B cell (primary cell): Measurements from ENCODE around the gene MTCL1. TPM values are rescaled to one million over a fixed set of nuclear protein-coding genes. Genes with fewer than 3 reads are reported as not detected.

Experiments
- ATAC-seq: fragments of 200-7000 bp; cut with Tn5 transposase; one replicate; pipeline ENCODE4 v1.10.0; 2021; ENCODE audit warnings: low read depth, mild to moderate bottlenecking, moderate number of reproducible peaks, moderate library complexity
- CTCF ChIA-PET: fragments of 350-600 bp; sonication (Branson Sonifier 250); formaldehyde crosslinking; loops from one replicate; lab custom pipeline; 2021; ENCODE audit warnings: antibody characterized with exemption, inconsistent platforms; lab: Charles Lee
- POLR2A ChIA-PET: fragments of 350-600 bp; sonication (Branson Sonifier 250); formaldehyde crosslinking; loops from one replicate; lab custom pipeline; 2021; ENCODE audit warnings: antibody characterized with exemption; lab: Charles Lee
- DNase-seq: peaks from one replicate; pipeline ENCODE4 v3.0.0; 2013
- H2AFZ ChIP-seq: 2 replicates; pipeline ENCODE4 v1.6.1; 2012; ENCODE audit warnings: mild to moderate bottlenecking, low read depth, low read length; ENCODE audit not compliant: insufficient read depth, poor library complexity, severe bottlenecking
- H3K27ac ChIP-seq, 2 donors: 1 replicate in 1 of 2; 2 replicates in 1 of 2; pipeline ENCODE4 v1.5.1; 2012 to 2013; ENCODE audit warnings: low read length in 2 of 2, mild to moderate bottlenecking in 2 of 2, moderate library complexity in 1 of 2
- H3K27me3 ChIP-seq, 4 experiments: fragments of 200-600 bp in 1 of 4; sonication (generic) in 1 of 4; replicated peaks in 1 of 4; 1 replicate in 2 of 4; 2 replicates in 2 of 4; pipeline versions ENCODE4 v1.6.1 to v1.7.0; 2013 to 2016; ENCODE audit warnings: low read length in 3 of 4, mild to moderate bottlenecking in 2 of 4, mixed read lengths in 1 of 4, moderate library complexity in 1 of 4; ENCODE audit not compliant: insufficient read depth in 4 of 4, control insufficient read depth in 3 of 4; ENCODE audit errors: control extremely low read depth in 1 of 4
- H3K36me3 ChIP-seq, 2 experiments: replicated peaks in 1 of 2; 1 replicate in 1 of 2; 2 replicates in 1 of 2; pipeline versions ENCODE4 v1.6.1 to v1.7.1; 2013; ENCODE audit warnings: low read length in 1 of 2; ENCODE audit not compliant: insufficient read depth in 2 of 2, control insufficient read depth in 1 of 2; ENCODE audit errors: control extremely low read depth in 1 of 2, extremely low read depth in 1 of 2
- H3K4me1 ChIP-seq, 2 donors: fragments of 200-600 bp in 1 of 2; sonication (generic) in 1 of 2; 1 replicate in 1 of 2; 2 replicates in 1 of 2; pipeline versions ENCODE4 v1.5.1 to v1.6.1; 2013 to 2017; ENCODE audit warnings: low read length in 2 of 2; ENCODE audit not compliant: control insufficient read depth in 2 of 2, insufficient read depth in 2 of 2
- H3K4me2 ChIP-seq: replicated peaks from 2 replicates; pipeline ENCODE3; 2012; ENCODE audit warnings: mild to moderate bottlenecking, low read depth, low read length; ENCODE audit not compliant: poor library complexity, severe bottlenecking
- H3K4me3 ChIP-seq, 5 experiments: fragments of 200-600 bp in 1 of 5; sonication (generic) in 1 of 5; 1 replicate in 3 of 5; 2 replicates in 2 of 5; pipeline versions ENCODE4 v1.5.1 to v1.7.0; 2011 to 2016; ENCODE audit warnings: low read length in 4 of 5, mild to moderate bottlenecking in 4 of 5, low read depth in 2 of 5, control low read depth in 1 of 5, moderate library complexity in 1 of 5; ENCODE audit not compliant: insufficient read depth in 1 of 5; ENCODE audit errors: control extremely low read depth in 1 of 5, extremely low read depth in 1 of 5
- H3K79me2 ChIP-seq: fragments of 200-600 bp; sonication (generic); one replicate; pipeline ENCODE4 v1.6.0; 2016; ENCODE audit warnings: low read length; ENCODE audit not compliant: control insufficient read depth, insufficient read depth
- H3K9ac ChIP-seq: fragments of 200-600 bp; sonication (generic); 2 replicates; pipeline ENCODE4 v1.6.1; 2017; ENCODE audit warnings: mild to moderate bottlenecking, low read length, moderate library complexity
- H3K9me3 ChIP-seq, 3 donors: one replicate each; pipeline versions ENCODE4 v1.6.1 to v1.7.1; 2013; ENCODE audit warnings: low read length in 2 of 3; ENCODE audit not compliant: control insufficient read depth in 2 of 3, insufficient read depth in 1 of 3; ENCODE audit errors: control extremely low read depth in 1 of 3
- H4K20me1 ChIP-seq: 2 replicates; pipeline ENCODE4 v1.6.0; 2012; ENCODE audit warnings: mild to moderate bottlenecking, low read length; ENCODE audit not compliant: insufficient read depth, control insufficient read depth, poor library complexity, severe bottlenecking
- H3K27ac Mint-ChIP-seq: one replicate; pipeline ENCODE4 v1.8.0; 2021; ENCODE audit warnings: mixed read lengths
- H3K27me3 Mint-ChIP-seq: one replicate; pipeline ENCODE4 v1.8.0; 2021; ENCODE audit warnings: mixed read lengths
- H3K4me1 Mint-ChIP-seq: one replicate; pipeline ENCODE4 v1.8.0; 2021; ENCODE audit warnings: mixed read lengths
- H3K4me3 Mint-ChIP-seq: one replicate; pipeline ENCODE4 v1.8.0; 2021; ENCODE audit warnings: mixed read lengths
- H3K9me3 Mint-ChIP-seq: one replicate; pipeline ENCODE4 v1.8.0; 2022; ENCODE audit warnings: mixed read lengths; ENCODE audit not compliant: insufficient read depth
- EZH2 ChIP-seq: IDR thresholded peaks from 2 replicates; pipeline ENCODE4 v1.6.1; 2012; ENCODE audit warnings: borderline replicate concordance, low read depth, mild to moderate bottlenecking, moderate library complexity, low read length; ENCODE audit not compliant: insufficient read depth, poor library complexity, severe bottlenecking
- WGBS: methylation state at CpG from one replicate; pipeline ENCODE4 v1.1.5; 2013; ENCODE audit warnings: missing lambda C conversion rate; ENCODE audit not compliant: insufficient coverage; 5-methylcytosine and 5-hydroxymethylcytosine counted together
- intact Hi-C: fragments of 100-400 bp; cut with micrococcal nuclease; formaldehyde crosslinking; loops from one replicate; pipeline ENCODE4 v1.10.0; 2022
- polyA plus RNA-seq: library from polyadenylated mRNA; depleted of rRNA; stranded (reverse); fragments of >200 nt; gene quantifications from 2 replicates; pipeline ENCODE4 v1.2.3, GENCODE V29; 2012
- total RNA-seq, 2 donors: library from RNA; stranded (reverse); fragments of 120-200 nt in 1 of 2; gene quantifications; 1 replicate in 1 of 2; 2 replicates in 1 of 2; pipeline versions ENCODE4 v1.2.3 to v1.2.4, GENCODE V29; 2013 to 2022
- TF ChIP-seq, protein P1 (sequence below): fragments of 200-600 bp; IDR thresholded peaks from one replicate; pipeline ENCODE4 v1.8.0; 2022; ENCODE audit warnings: antibody characterized with exemption, mild to moderate bottlenecking

Gene MTCL1
- total and polyA plus RNA-seq, 2 donors (not counting 1 experiment from before 2014, with no cell fraction given), result 2.7 to 5.8 TPM

DNA sequence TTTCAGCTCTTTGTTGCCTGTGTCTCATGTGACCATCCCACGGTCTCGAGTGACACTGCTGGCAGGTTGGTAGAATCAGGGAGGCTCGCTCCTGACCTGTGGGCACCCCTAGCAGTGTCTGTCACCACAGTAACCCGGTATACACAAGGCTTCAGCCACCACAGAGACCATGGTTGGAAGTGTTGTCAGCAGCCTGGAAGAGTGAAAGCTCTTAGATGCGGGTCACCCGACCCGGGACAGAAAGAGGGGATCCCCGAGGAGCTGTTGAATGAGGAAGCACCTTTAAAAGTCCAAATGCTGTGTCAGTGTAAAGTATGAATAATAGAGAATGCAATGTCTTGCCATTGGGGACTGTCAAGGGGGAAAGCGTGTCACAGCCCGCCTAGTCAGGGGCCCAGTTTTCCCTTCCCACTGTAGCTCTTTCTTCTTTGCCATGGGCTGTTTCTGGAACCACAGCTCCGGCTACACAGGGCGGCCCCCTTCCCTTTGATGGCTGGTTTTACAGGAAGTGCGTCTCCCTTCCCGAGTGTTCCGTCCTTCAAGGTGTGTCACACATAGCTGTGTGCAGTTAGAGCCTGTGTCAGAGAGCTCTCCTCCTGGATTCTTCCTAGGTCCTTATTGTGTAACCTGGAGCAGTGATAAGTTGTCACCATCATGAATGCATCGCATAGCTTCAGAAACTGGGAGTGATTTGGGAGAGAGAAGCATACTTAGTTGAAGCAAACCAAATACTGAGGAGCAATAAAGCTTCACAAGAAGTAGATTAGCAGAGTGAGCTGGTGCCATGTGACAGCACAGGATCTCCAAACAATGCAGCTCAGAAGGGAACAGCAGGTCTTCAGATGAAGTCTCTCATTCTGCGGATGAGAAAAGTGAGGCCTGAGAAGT is 81.4 kb downstream of the MTCL1 start:
- 42% methylated on average over 13 of the region's 17 CpGs for WGBS
- H3K4me3 ChIP-seq, result peak overlapping the region in 3 of 5 experiments; percentile 2 to 16 (median 3)
- H3K36me3 ChIP-seq, result no peaks in the 10 kb centered on the region
- ATAC-seq, result peak; percentile 53
- H3K27ac ChIP-seq, result no peak overlapping the region
- ChIA-PET CTCF (interaction anchor here (0.6 to 2.4 kb wide), 9 partner anchors 9 to 202 kb away, joined by 3 to 12 read pairs (median 4); no protein-coding TSS in a partner anchor), POLR2A (no interaction called here)
- H3K79me2 ChIP-seq, result no peaks in the 10 kb centered on the region
- TF ChIP-seq, protein P1, sequence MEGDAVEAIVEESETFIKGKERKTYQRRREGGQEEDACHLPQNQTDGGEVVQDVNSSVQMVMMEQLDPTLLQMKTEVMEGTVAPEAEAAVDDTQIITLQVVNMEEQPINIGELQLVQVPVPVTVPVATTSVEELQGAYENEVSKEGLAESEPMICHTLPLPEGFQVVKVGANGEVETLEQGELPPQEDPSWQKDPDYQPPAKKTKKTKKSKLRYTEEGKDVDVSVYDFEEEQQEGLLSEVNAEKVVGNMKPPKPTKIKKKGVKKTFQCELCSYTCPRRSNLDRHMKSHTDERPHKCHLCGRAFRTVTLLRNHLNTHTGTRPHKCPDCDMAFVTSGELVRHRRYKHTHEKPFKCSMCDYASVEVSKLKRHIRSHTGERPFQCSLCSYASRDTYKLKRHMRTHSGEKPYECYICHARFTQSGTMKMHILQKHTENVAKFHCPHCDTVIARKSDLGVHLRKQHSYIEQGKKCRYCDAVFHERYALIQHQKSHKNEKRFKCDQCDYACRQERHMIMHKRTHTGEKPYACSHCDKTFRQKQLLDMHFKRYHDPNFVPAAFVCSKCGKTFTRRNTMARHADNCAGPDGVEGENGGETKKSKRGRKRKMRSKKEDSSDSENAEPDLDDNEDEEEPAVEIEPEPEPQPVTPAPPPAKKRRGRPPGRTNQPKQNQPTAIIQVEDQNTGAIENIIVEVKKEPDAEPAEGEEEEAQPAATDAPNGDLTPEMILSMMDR, result no peak
- no peak for TF ChIP-seq EZH2
- intact Hi-C loops, result no loop called here
- no peaks in the 10 kb centered on the region for H4K20me1 ChIP-seq
- H3K4me2 ChIP-seq, result peak overlapping the region; percentile 65
- Mint-ChIP-seq H3K27ac (peak overlapping the region; percentile 61), H3K4me3 (peak overlapping the region; percentile 74), H3K9me3 (no peaks in the 10 kb centered on the region), H3K27me3 (no peaks in the 10 kb centered on the region), H3K4me1 (peaks cover 8% of the 10 kb centered on the region)
- peaks cover 0 to 6% (median 0%) of the 10 kb centered on the region in 3 donors for H3K9me3 ChIP-seq
- peak; percentile 68 for DNase-seq
- H2AFZ ChIP-seq, result peak overlapping the region; percentile 56
- H3K4me1 ChIP-seq, result peaks cover 9 to 11% of the 10 kb centered on the region in 2 donors
- H3K9ac ChIP-seq, result peak overlapping the region; percentile 26
- no peaks in the 10 kb centered on the region for H3K27me3 ChIP-seq

DNA sequence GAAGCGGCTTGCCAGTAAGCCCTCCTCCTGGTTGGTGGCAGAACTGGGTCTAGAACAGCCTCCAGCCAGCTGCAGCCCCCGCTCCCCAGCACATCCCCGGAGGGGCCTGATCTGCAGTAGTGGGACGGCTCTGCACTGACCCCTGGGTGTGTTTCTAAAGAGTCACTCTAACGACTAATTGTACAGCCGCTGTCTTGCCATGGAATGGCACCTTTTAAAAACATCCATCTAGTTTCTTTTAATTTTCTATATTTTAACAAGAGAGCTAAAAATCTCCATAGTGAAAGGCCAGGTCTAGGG is 82.0 kb downstream of the MTCL1 start:
- H4K20me1 ChIP-seq, result no peaks in the 10 kb centered on the region
- H3K36me3 ChIP-seq, result no peaks in the 10 kb centered on the region
- H3K27me3 ChIP-seq, result no peaks in the 10 kb centered on the region
- no peaks in the 10 kb centered on the region for H3K79me2 ChIP-seq
- peaks cover 0 to 6% (median 0%) of the 10 kb centered on the region in 3 donors for H3K9me3 ChIP-seq
- no peak overlapping the region for H3K27ac ChIP-seq
- H3K9me3 Mint-ChIP-seq, result no peaks in the 10 kb centered on the region
- peaks cover 8% of the 10 kb centered on the region for H3K4me1 Mint-ChIP-seq
- no peak overlapping the region for H2AFZ ChIP-seq
- 100% methylated on average over 2 of the region's 6 CpGs for WGBS
- H3K27ac Mint-ChIP-seq, result no peak overlapping the region
- POLR2A ChIA-PET, result no interaction called here
- intact Hi-C loops, result no loop called here
- CTCF ChIA-PET, result interaction anchor here (1.0 to 2.4 kb wide), 7 partner anchors 9 to 201 kb away, joined by 3 to 12 read pairs (median 5); no protein-coding TSS in a partner anchor
- TF ChIP-seq EZH2, result no peak
- TF ChIP-seq, protein P1, result no peak
- no peak overlapping the region for H3K4me3 ChIP-seq
- ATAC-seq (no peak), DNase-seq (no peak)
- H3K9ac ChIP-seq, result no peak overlapping the region
- H3K4me3 Mint-ChIP-seq, result no peak overlapping the region
- no peaks in the 10 kb centered on the region for H3K27me3 Mint-ChIP-seq
- H3K4me2 ChIP-seq, result no peak overlapping the region
- peaks cover 9 to 11% of the 10 kb centered on the region in 2 donors for H3K4me1 ChIP-seq
